Loucy (cell line): ENCODE measurements around the gene GMPR2.

Experiments used
- CTCF ChIP-seq: fragments of 200-600 bp; sonication (generic); conservative IDR thresholded peaks from 2 replicates; pipeline ENCODE4 v1.5.1; 2014; ENCODE audit warnings: mild to moderate bottlenecking, antibody characterized with exemption, low read length
- EZH2phosphoT487 ChIP-seq: fragments of 200-600 bp; IDR thresholded peaks from 2 replicates; pipeline ENCODE4 v1.6.1; 2018; ENCODE audit warnings: antibody characterized with exemption, mild to moderate bottlenecking, moderate library complexity, borderline replicate concordance

GRCh38 chr14:24232121-24232644 is 546 bp upstream of the GMPR2 start, which contains the start of gene NEDD8:
- no peak for TF ChIP-seq CTCF
- no peak for TF ChIP-seq EZH2phosphoT487
